IMR-90 (cell line): ENCODE data around the gene VOPP1.

Experiments used
- CTCF ChIP-seq: conservative IDR thresholded peaks from 2 replicates; pipeline ENCODE4 v1.5.1; 2012; ENCODE audit warnings: mild to moderate bottlenecking, low read depth, low read length, improper control_type of control experiment
- MAZ ChIP-seq: IDR thresholded peaks from 2 replicates; pipeline ENCODE4 v1.6.1; 2012; ENCODE audit warnings: low read depth, mild to moderate bottlenecking, low read length, improper control_type of control experiment, moderate library complexity, borderline replicate concordance
- POLR2A ChIP-seq: IDR thresholded peaks from 2 replicates; pipeline ENCODE4 v1.6.1; 2012; ENCODE audit warnings: mild to moderate bottlenecking, low read depth, low read length
- SMC3 ChIP-seq: fragments of 150-350 bp; IDR thresholded peaks from 2 replicates; pipeline ENCODE4 v1.6.1; 2016; ENCODE audit warnings: low read depth, mild to moderate bottlenecking, antibody characterized with exemption, low read length, moderate library complexity

GRCh38 chr7:55588976-55589604 is 16.8 kb upstream of the VOPP1 start:
- TF ChIP-seq CTCF (no peak), SMC3 (no peak), POLR2A (no peak), MAZ (no peak)
